GM18870 (cell line): ENCODE results near the gene CFD.
"Not testable (repeated sequence)": the region's sequence is repeated elsewhere in the genome, so short reads cannot be mapped to it uniquely, and the experiment has no call there.

Experiments
- ATAC-seq: cut with Tn5 transposase; IDR thresholded peaks from one replicate; pipeline ENCODE4 v1.9.1; 2021; ENCODE audit warnings: moderate library complexity; ENCODE audit not compliant: unreplicated experiment

The CFD gene

GRCh38 chr19:825897-826644, 33.4 kb upstream of the CFD start:
- ATAC-seq: no peak

- no peak for ATAC-seq
Measured at GRCh38 chr19:827314-827709, 32.2 kb upstream of the CFD start.

GRCh38 chr19:827710-828321, 31.6 kb upstream of the CFD start, which contains the start of gene AZU1:
Gene AZU1, plus strand, starts transcription at chr19:827837. Its CDS starts 10 bp downstream, at chr19:827847.
- ATAC-seq: no peak

- no peak for ATAC-seq
Measured at GRCh38 chr19:829129-829758, 30.2 kb upstream of the CFD start.

GRCh38 chr19:831407-832369, 27.8 kb upstream of the CFD start:
- no peak for ATAC-seq

GRCh38 chr19:834216-834615, 25.2 kb upstream of the CFD start:
- ATAC-seq: no peak

- ATAC-seq: no peak
Measured at GRCh38 chr19:835210-835810, 24.2 kb upstream of the CFD start.

- ATAC-seq: no peak
Measured at GRCh38 chr19:840519-841206, 18.8 kb upstream of the CFD start, which contains the start of gene PRTN3. Gene PRTN3, plus strand, starts transcription at chr19:840999. Its CDS starts 10 bp downstream, at chr19:841009.

GRCh38 chr19:842802-843179, 16.7 kb upstream of the CFD start:
- not testable (repeated sequence) for ATAC-seq

- ATAC-seq: no peak
Measured at GRCh38 chr19:843180-843835, 16.2 kb upstream of the CFD start.

- no peak for ATAC-seq
Measured at GRCh38 chr19:843836-844545, 15.5 kb upstream of the CFD start.

GRCh38 chr19:844546-844971, 14.9 kb upstream of the CFD start:
- no peak for ATAC-seq

- ATAC-seq: no peak
Measured at GRCh38 chr19:845707-846521, 13.6 kb upstream of the CFD start.

- ATAC-seq: no peak
Measured at GRCh38 chr19:848386-848921, 11.0 kb upstream of the CFD start.

- not testable (repeated sequence) for ATAC-seq
Measured at GRCh38 chr19:849195-849594, 10.3 kb upstream of the CFD start.

- no peak for ATAC-seq
Measured at GRCh38 chr19:850221-850978, 9.1 kb upstream of the CFD start.

GRCh38 chr19:850979-851335, 8.5 kb upstream of the CFD start:
- no peak for ATAC-seq
